ENCODE results near the gene ABL1.
A peak's percentile ranks its signal among the peaks of the same experiment; 100 is the strongest.

ABL1 gene

GRCh38 chr9:130810609-130811136 lies 24.4 kb upstream of the ABL1 start:
- Mint-ChIP-seq H3K4me3 (no peak overlapping the region), H3K36me3 (peaks cover 7% of the 10 kb centered on the region), H3K27me3 (no peaks in the 10 kb centered on the region), H3K27ac (no peak overlapping the region), H3K4me1 (peaks cover 15% of the 10 kb centered on the region), H3K9me3 (peaks cover 1% of the 10 kb centered on the region)
- ATAC-seq (ENCODE audit: low read depth) (no peak), DNase-seq (ENCODE audit: low spot score in 2 of 2) (no peak)

- Mint-ChIP-seq H3K9me3 (peaks cover 3% of the 10 kb centered on the region), H3K27ac (no peak overlapping the region), H3K4me3 (peak overlapping the region; percentile 18), H3K4me1 (peaks cover 8% of the 10 kb centered on the region), H3K27me3 (no peaks in the 10 kb centered on the region), H3K36me3 (peaks cover 9% of the 10 kb centered on the region)
- ATAC-seq (ENCODE audit: low read depth): no peak
- no peak for DNase-seq (ENCODE audit: low spot score in 2 of 2)
Observed at GRCh38 chr9:130815242-130815808, 19.7 kb upstream of the ABL1 start.

- H3K4me1 Mint-ChIP-seq: peaks cover 9% of the 10 kb centered on the region
- peaks cover 3% of the 10 kb centered on the region for H3K9me3 Mint-ChIP-seq
- H3K27ac Mint-ChIP-seq: no peak overlapping the region
- no peak overlapping the region for H3K4me3 Mint-ChIP-seq
- ATAC-seq (ENCODE audit: low read depth) (no peak), DNase-seq (ENCODE audit: low spot score in 2 of 2) (no peak)
- H3K27me3 Mint-ChIP-seq: no peaks in the 10 kb centered on the region
- H3K36me3 Mint-ChIP-seq: peaks cover 6% of the 10 kb centered on the region
Observed at GRCh38 chr9:130817914-130818313, 17.1 kb upstream of the ABL1 start.

GRCh38 chr9:130820135-130820738 lies 14.8 kb upstream of the ABL1 start:
- no peak for ATAC-seq (ENCODE audit: low read depth)
- no peaks in the 10 kb centered on the region for H3K27me3 Mint-ChIP-seq
- H3K4me3 Mint-ChIP-seq: no peak overlapping the region
- DNase-seq (ENCODE audit: low spot score in 2 of 2): no peak
- no peak overlapping the region for H3K27ac Mint-ChIP-seq
- H3K9me3 Mint-ChIP-seq: peaks cover 3% of the 10 kb centered on the region
- peaks cover 6% of the 10 kb centered on the region for H3K36me3 Mint-ChIP-seq
- H3K4me1 Mint-ChIP-seq: peaks cover 6% of the 10 kb centered on the region

GRCh38 chr9:130823435-130823834 lies 11.6 kb upstream of the ABL1 start:
- Mint-ChIP-seq H3K9me3 (peaks cover 1% of the 10 kb centered on the region), H3K4me1 (peaks cover 5% of the 10 kb centered on the region), H3K27ac (no peak overlapping the region), H3K27me3 (no peaks in the 10 kb centered on the region), H3K4me3 (no peak overlapping the region), H3K36me3 (peaks cover 2% of the 10 kb centered on the region)
- ATAC-seq (ENCODE audit: low read depth): no peak
- DNase-seq (ENCODE audit: low spot score in 2 of 2): no peak

- Mint-ChIP-seq H3K36me3 (peaks cover 4% of the 10 kb centered on the region), H3K9me3 (peaks cover 4% of the 10 kb centered on the region), H3K27me3 (no peaks in the 10 kb centered on the region), H3K27ac (no peak overlapping the region), H3K4me1 (peaks cover 5% of the 10 kb centered on the region), H3K4me3 (no peak overlapping the region)
- no peak for DNase-seq (ENCODE audit: low spot score in 2 of 2)
- no peak for ATAC-seq (ENCODE audit: low read depth)
Observed at GRCh38 chr9:130824079-130824478, 11.0 kb upstream of the ABL1 start.

- peaks cover 4% of the 10 kb centered on the region for H3K9me3 Mint-ChIP-seq
- H3K27ac Mint-ChIP-seq: no peak overlapping the region
- peaks cover 5% of the 10 kb centered on the region for H3K4me1 Mint-ChIP-seq
- no peak overlapping the region for H3K4me3 Mint-ChIP-seq
- peaks cover 4% of the 10 kb centered on the region for H3K36me3 Mint-ChIP-seq
- no peak for DNase-seq (ENCODE audit: low spot score in 2 of 2)
- no peaks in the 10 kb centered on the region for H3K27me3 Mint-ChIP-seq
- ATAC-seq (ENCODE audit: low read depth): no peak
Observed at GRCh38 chr9:130824643-130825350, 10.3 kb upstream of the ABL1 start.

- no peak for ATAC-seq (ENCODE audit: low read depth)
- no peak for DNase-seq (ENCODE audit: low spot score in 2 of 2)
- Mint-ChIP-seq H3K9me3 (peaks cover 4% of the 10 kb centered on the region), H3K4me1 (peaks cover 5% of the 10 kb centered on the region), H3K27ac (no peak overlapping the region), H3K4me3 (no peak overlapping the region), H3K36me3 (peaks cover 4% of the 10 kb centered on the region), H3K27me3 (no peaks in the 10 kb centered on the region)
Observed at GRCh38 chr9:130825351-130825651, 9.8 kb upstream of the ABL1 start.

- H3K36me3 Mint-ChIP-seq: peaks cover 4% of the 10 kb centered on the region
- no peak for ATAC-seq (ENCODE audit: low read depth)
- no peak for DNase-seq (ENCODE audit: low spot score in 2 of 2)
- peaks cover 4% of the 10 kb centered on the region for H3K9me3 Mint-ChIP-seq
- H3K4me1 Mint-ChIP-seq: peaks cover 3% of the 10 kb centered on the region
- no peak overlapping the region for H3K27ac Mint-ChIP-seq
- no peak overlapping the region for H3K4me3 Mint-ChIP-seq
- no peaks in the 10 kb centered on the region for H3K27me3 Mint-ChIP-seq
Observed at GRCh38 chr9:130825809-130826208, 9.2 kb upstream of the ABL1 start.

- H3K36me3 Mint-ChIP-seq: peaks cover 4% of the 10 kb centered on the region
- ATAC-seq (ENCODE audit: low read depth) (no peak), DNase-seq (ENCODE audit: low spot score in 2 of 2) (no peak)
- no peak overlapping the region for H3K27ac Mint-ChIP-seq
- H3K4me1 Mint-ChIP-seq: peaks cover 19% of the 10 kb centered on the region
- no peaks in the 10 kb centered on the region for H3K27me3 Mint-ChIP-seq
- no peak overlapping the region for H3K4me3 Mint-ChIP-seq
- peaks cover 4% of the 10 kb centered on the region for H3K9me3 Mint-ChIP-seq
Observed at GRCh38 chr9:130829762-130830161, 5.3 kb upstream of the ABL1 start.

- no peak for ATAC-seq (ENCODE audit: low read depth)
- Mint-ChIP-seq H3K27me3 (no peaks in the 10 kb centered on the region), H3K36me3 (peaks cover 4% of the 10 kb centered on the region), H3K9me3 (peaks cover 4% of the 10 kb centered on the region), H3K4me3 (no peak overlapping the region), H3K4me1 (peaks cover 17% of the 10 kb centered on the region), H3K27ac (no peak overlapping the region)
- no peak for DNase-seq (ENCODE audit: low spot score in 2 of 2)
Observed at GRCh38 chr9:130830231-130830760, 4.8 kb upstream of the ABL1 start.

GRCh38 chr9:130831077-130831476 lies 4.0 kb upstream of the ABL1 start:
- Mint-ChIP-seq H3K4me3 (no peak overlapping the region), H3K9me3 (peaks cover 4% of the 10 kb centered on the region), H3K4me1 (peaks cover 19% of the 10 kb centered on the region), H3K36me3 (peaks cover 4% of the 10 kb centered on the region), H3K27me3 (no peaks in the 10 kb centered on the region), H3K27ac (no peak overlapping the region)
- DNase-seq (ENCODE audit: low spot score in 2 of 2) (no peak), ATAC-seq (ENCODE audit: low read depth) (no peak)

GRCh38 chr9:130833031-130833990 lies 1.7 kb upstream of the ABL1 start:
- no peaks in the 10 kb centered on the region for H3K27me3 Mint-ChIP-seq
- ATAC-seq (ENCODE audit: low read depth) (no peak), DNase-seq (ENCODE audit: low spot score in 2 of 2) (no peak)
- H3K27ac Mint-ChIP-seq: peak overlapping the region; percentile 92
- peaks cover 21% of the 10 kb centered on the region for H3K4me1 Mint-ChIP-seq
- peaks cover 4% of the 10 kb centered on the region for H3K9me3 Mint-ChIP-seq
- H3K4me3 Mint-ChIP-seq: peak overlapping the region; percentile 39
- peaks cover 3% of the 10 kb centered on the region for H3K36me3 Mint-ChIP-seq

Data from memory B cell (primary cell).